ENCODE data around the gene PAIP2.

- no peak for TF ChIP-seq CTCF (IDR thresholded peaks at IDR 0.05; ENCODE audit: low read depth, low read length)
- TF ChIP-seq POLR2A (IDR thresholded peaks at IDR 0.05; ENCODE audit: extremely low read depth, insufficient read length) = no peak
- TF ChIP-seq MAX (IDR thresholded peaks at IDR 0.05; ENCODE audit: low read depth, low read length) = no peak
- no peak for TF ChIP-seq MYC (IDR thresholded peaks at IDR 0.05; ENCODE audit: low read depth, low read length)
Measured at GRCh38 chr5:139295346-139296057, 46.2 kb upstream of the PAIP2 start.
